SU-DHL-6 (cell line): Measurements from ENCODE around the gene STK32B.

ENCODE experiments used
- H2AFZ ChIP-seq: fragments of 200-600 bp; sonication (generic); 2 replicates; pipeline ENCODE4 v1.6.1; 2014; ENCODE audit warnings: low read depth, mild to moderate bottlenecking, moderate library complexity, mixed read lengths, antibody characterized with exemption, low read length; ENCODE audit not compliant: severe bottlenecking
- H3F3A ChIP-seq: fragments of 200-600 bp; shearing (Covaris generic); 2 replicates; pipeline ENCODE4 v1.6.0; 2016; ENCODE audit warnings: antibody characterized with exemption, mild to moderate bottlenecking; ENCODE audit not compliant: insufficient read depth
- H3K27ac ChIP-seq: fragments of 200-600 bp; sonication (generic); 2 replicates; pipeline ENCODE4 v1.5.1; 2016; ENCODE audit warnings: low read depth, mild to moderate bottlenecking, low read length, moderate library complexity, mixed read lengths
- H3K27me3 ChIP-seq: fragments of 200-600 bp; sonication (generic), shearing (Covaris generic); 2 replicates; pipeline ENCODE4 v1.6.0; 2014; ENCODE audit warnings: mild to moderate bottlenecking, low read length
- H3K36me3 ChIP-seq: fragments of 200-600 bp; sonication (generic); 2 replicates; pipeline ENCODE4 v1.6.1; 2014; ENCODE audit warnings: mild to moderate bottlenecking, low read length, mixed read lengths
- H3K4me2 ChIP-seq: fragments of 300-600, 200-600 bp; shearing (Covaris generic), sonication (generic); 2 replicates; pipeline ENCODE4 v1.6.0; 2014; ENCODE audit warnings: low read length, low read depth, mild to moderate bottlenecking; ENCODE audit not compliant: poor library complexity, severe bottlenecking
- H3K4me3 ChIP-seq: fragments of 200-600 bp; sonication (generic); 2 replicates; pipeline ENCODE4 v1.5.1; 2014; ENCODE audit warnings: antibody characterized with exemption, low read length, mild to moderate bottlenecking, mixed read lengths; ENCODE audit not compliant: insufficient read depth, poor library complexity, severe bottlenecking
- H3K79me2 ChIP-seq: fragments of 200-600 bp; sonication (generic); 2 replicates; pipeline ENCODE4 v1.6.1; 2014; ENCODE audit warnings: mild to moderate bottlenecking, low read length, moderate library complexity; ENCODE audit not compliant: insufficient read depth
- H3K9ac ChIP-seq: fragments of 200-600 bp; sonication (generic); 2 replicates; pipeline ENCODE4 v1.7.0; 2014; ENCODE audit warnings: mild to moderate bottlenecking, low read length
- H3K9me2 ChIP-seq: fragments of 200-600 bp; sonication (generic); replicated peaks from 2 replicates; pipeline ENCODE4 v1.6.1; 2014; ENCODE audit warnings: low read length; ENCODE audit not compliant: insufficient read depth
- H3K9me3 ChIP-seq: fragments of 200-600 bp; sonication (generic); 2 replicates; pipeline ENCODE4 v1.6.1; 2014; ENCODE audit warnings: low read length, mixed read lengths; ENCODE audit not compliant: insufficient read depth
- H4K20me1 ChIP-seq: fragments of 200-600 bp; sonication (generic); 2 replicates; pipeline ENCODE4 v1.6.1; 2014; ENCODE audit warnings: low read depth, mild to moderate bottlenecking, antibody characterized with exemption, low read length, moderate library complexity, mixed read lengths
- CTCF ChIP-seq: fragments of 200-600 bp; sonication (generic); IDR thresholded peaks from one replicate; pipeline ENCODE4 v1.5.1; 2017; ENCODE audit warnings: antibody characterized with exemption, mild to moderate bottlenecking, low read length, moderate library complexity; ENCODE audit not compliant: insufficient read depth, poor library complexity, severe bottlenecking
- EZH2phosphoT487 ChIP-seq: fragments of 200-600 bp; sonication (generic), shearing (Covaris generic); conservative IDR thresholded peaks from 2 replicates; pipeline ENCODE4 v1.6.1; 2018; ENCODE audit warnings: mild to moderate bottlenecking, antibody characterized with exemption, low read length, moderate library complexity, mixed read lengths

Gene STK32B

GRCh38 chr4:5118091-5118786 is 67.0 kb downstream of the STK32B start:
- Histone ChIP-seq H3K27me3 (no peaks in the 10 kb centered on the region), H3F3A (no peaks in the 10 kb centered on the region), H3K4me2 (no peak overlapping the region), H3K4me3 (no peak overlapping the region), H3K79me2 (no peaks in the 10 kb centered on the region), H3K9me2 (no peaks in the 10 kb centered on the region), H3K9ac (no peak overlapping the region), H3K27ac (no peak overlapping the region), H4K20me1 (no peaks in the 10 kb centered on the region), H3K9me3 (no peaks in the 10 kb centered on the region), H2AFZ (no peak overlapping the region), H3K36me3 (no peaks in the 10 kb centered on the region)
- TF ChIP-seq CTCF (no peak), EZH2phosphoT487 (no peak)

GRCh38 chr4:5118994-5119835 is 67.9 kb downstream of the STK32B start:
- no peak overlapping the region for H2AFZ ChIP-seq
- no peaks in the 10 kb centered on the region for H3K9me2 ChIP-seq
- H3K79me2 ChIP-seq = no peaks in the 10 kb centered on the region
- no peaks in the 10 kb centered on the region for H3K9me3 ChIP-seq
- no peak overlapping the region for H3K4me2 ChIP-seq
- no peaks in the 10 kb centered on the region for H3K36me3 ChIP-seq
- H4K20me1 ChIP-seq = no peaks in the 10 kb centered on the region
- no peak for TF ChIP-seq CTCF
- no peak for TF ChIP-seq EZH2phosphoT487
- H3K27me3 ChIP-seq = no peaks in the 10 kb centered on the region
- no peak overlapping the region for H3K4me3 ChIP-seq
- no peak overlapping the region for H3K27ac ChIP-seq
- H3F3A ChIP-seq = no peaks in the 10 kb centered on the region
- H3K9ac ChIP-seq = no peak overlapping the region

- Histone ChIP-seq H3K27ac (no peak overlapping the region), H3K4me2 (no peak overlapping the region), H3K9me2 (no peaks in the 10 kb centered on the region), H2AFZ (no peak overlapping the region), H3F3A (no peaks in the 10 kb centered on the region), H3K27me3 (no peaks in the 10 kb centered on the region), H3K4me3 (no peak overlapping the region), H3K79me2 (no peaks in the 10 kb centered on the region), H3K9ac (no peak overlapping the region), H3K9me3 (no peaks in the 10 kb centered on the region), H3K36me3 (no peaks in the 10 kb centered on the region), H4K20me1 (no peaks in the 10 kb centered on the region)
- TF ChIP-seq CTCF = no peak
- no peak for TF ChIP-seq EZH2phosphoT487
These were observed 68.8 kb downstream of the STK32B start for GRCh38 chr4:5120067-5120466.
